ENCODE results near the gene C14orf132. TPM values are rescaled to one million over a fixed set of nuclear protein-coding genes. Genes with fewer than 3 reads are reported as not detected.

The C14orf132 gene
- total and polyA plus RNA-seq, 2 of the 4 experiments (the other 2 are of a cell fraction): 6.3 to 13.5 TPM

DNA sequence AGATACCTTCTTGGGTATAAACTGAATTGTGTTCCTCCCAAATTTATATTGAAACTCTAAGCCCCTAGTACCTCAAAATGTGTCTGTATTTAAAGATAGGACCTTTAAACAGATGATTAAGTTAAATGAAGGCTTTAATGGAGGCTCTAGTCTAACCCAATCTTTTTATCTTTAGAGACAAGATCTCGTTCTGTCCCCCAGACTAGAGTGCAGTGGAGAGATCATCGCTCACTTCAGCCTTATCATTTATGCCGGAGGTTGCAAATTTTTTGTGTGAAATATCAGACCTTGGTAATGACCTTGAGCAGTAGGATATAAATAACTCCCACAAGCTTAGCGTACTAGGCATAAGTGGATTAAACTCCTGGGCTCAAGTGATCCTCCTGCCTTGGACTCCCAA, 81.8 kb downstream of the C14orf132 start:
- Histone ChIP-seq H4K20me1 (ENCODE audit: insufficient read depth, low read length) (no peaks in the 10 kb centered on the region), H4K5ac (ENCODE audit: low read depth, low read length) (peak overlapping the region; percentile 97), H2AK5ac (ENCODE audit: low read depth, low read length) (peak overlapping the region; percentile 99), H2BK120ac (ENCODE audit: low read depth, low read length) (peak overlapping the region; percentile 99), H3K9me3 (ENCODE audit: control insufficient read depth, insufficient read depth, low read length) (no peaks in the 10 kb centered on the region), H3K36me3 (ENCODE audit: control insufficient read depth, insufficient read depth, low read length) (no peaks in the 10 kb centered on the region), H3K14ac (replicated peaks; ENCODE audit: low read depth, low read length) (peak overlapping the region; percentile 99), H4K8ac (ENCODE audit: low read depth in 2 of 2, low read length in 2 of 2) (peak overlapping the region; percentile 89 to 98), H2AK9ac (replicated peaks; ENCODE audit: low read depth, low read length, poor library complexity) (no peak overlapping the region), H3K4me2 (ENCODE audit: low read depth, low read length) (no peak overlapping the region), H3K27ac (ENCODE audit: insufficient read depth, low read length) (peak overlapping the region; percentile 93), H3K79me1 (ENCODE audit: low read depth in 1 of 2, low read length in 2 of 2) (peaks cover 0 to 4% of the 10 kb centered on the region in 2 experiments; a peak in 3 of 4 replicates), H3K18ac (ENCODE audit: low read depth, low read length) (peak overlapping the region; percentile 99), H2BK20ac (ENCODE audit: low read depth, low read length) (peak overlapping the region; percentile 98), H3K4me3 (ENCODE audit: insufficient read depth, low read depth, low read length) (no peak overlapping the region), H4K91ac (ENCODE audit: insufficient read depth, low read depth, low read length) (peak overlapping the region; percentile 98), H3K9ac (ENCODE audit: low read depth, low read length) (peak overlapping the region; percentile 58; the same call in 1 of the 2 replicates), H3K23ac (ENCODE audit: low read depth, low read length) (peak overlapping the region; percentile 97; the same call in 1 of the 2 replicates), H3K9me1 (ENCODE audit: insufficient read depth, low read length) (peaks cover 11% of the 10 kb centered on the region), H3K4me1 (ENCODE audit: control insufficient read depth, insufficient read depth, low read length) (peaks cover 28% of the 10 kb centered on the region), H2AFZ (replicated peaks; ENCODE audit: low read length, poor library complexity) (no peak overlapping the region), H2BK15ac (ENCODE audit: low read depth, low read length) (peak overlapping the region; percentile 100; the same call in 2 of the 3 replicates), H2BK5ac (ENCODE audit: low read depth, low read length, poor library complexity, severe bottlenecking) (peak overlapping the region; percentile 99), H3K56ac (ENCODE audit: extremely low read depth, insufficient read depth, low read length) (peak overlapping the region; percentile 98), H3K4ac (ENCODE audit: low read depth, low read length) (peak overlapping the region; percentile 100), H3K27me3 (ENCODE audit: control insufficient read depth, insufficient read depth, low read length) (no peaks in the 10 kb centered on the region)
- ATAC-seq (ENCODE audit: low read depth) (no peak), DNase-seq (no peak)
- intact Hi-C loops (cut with micrococcal nuclease) (loop anchor here (5.0 kb wide), 2 partner anchors 46 to 146 kb away; no protein-coding TSS in a partner anchor), dilution Hi-C loops (cut with HindIII; ENCODE audit: low sequenced_read_pairs, unreplicated experiment) (no loop called here), in situ Hi-C loops (cut with MboI; ENCODE audit: low sequenced_read_pairs) (no loop called here)
- CTCF ChIA-PET: no interaction called here
- TF ChIP-seq MAFK (IDR thresholded peaks at IDR 0.05; ENCODE audit: low read depth, low read length) (no peak), NFE2L2 (IDR thresholded peaks at IDR 0.05; ENCODE audit: low read depth, low read length) (no peak), POLR2A (IDR thresholded peaks at IDR 0.05; ENCODE audit: low read depth, low read length) (no peak), FOS (IDR thresholded peaks at IDR 0.05; ENCODE audit: low read depth, low read length) (no peak), BHLHE40 (IDR thresholded peaks at IDR 0.05; ENCODE audit: low read depth, low read length) (no peak), MXI1 (IDR thresholded peaks at IDR 0.05; ENCODE audit: borderline replicate concordance, low read depth, low read length) (no peak), RFX5 (IDR thresholded peaks at IDR 0.05; ENCODE audit: low read depth, low read length) (no peak), CHD1 (IDR thresholded peaks at IDR 0.05; ENCODE audit: low read depth, low read length) (no peak), CEBPB (IDR thresholded peaks at IDR 0.05; ENCODE audit: low read depth, low read length) (no peak), MAZ (IDR thresholded peaks at IDR 0.05; ENCODE audit: borderline replicate concordance, low read depth, low read length) (no peak), RCOR1 (IDR thresholded peaks at IDR 0.05; ENCODE audit: insufficient replicate concordance, low read length) (no peak), SMC3 (IDR thresholded peaks at IDR 0.05; ENCODE audit: low read depth, low read length) (no peak), RAD21 (IDR thresholded peaks at IDR 0.05; ENCODE audit: low read length) (no peak)
- TF ChIP-seq, protein P1, sequence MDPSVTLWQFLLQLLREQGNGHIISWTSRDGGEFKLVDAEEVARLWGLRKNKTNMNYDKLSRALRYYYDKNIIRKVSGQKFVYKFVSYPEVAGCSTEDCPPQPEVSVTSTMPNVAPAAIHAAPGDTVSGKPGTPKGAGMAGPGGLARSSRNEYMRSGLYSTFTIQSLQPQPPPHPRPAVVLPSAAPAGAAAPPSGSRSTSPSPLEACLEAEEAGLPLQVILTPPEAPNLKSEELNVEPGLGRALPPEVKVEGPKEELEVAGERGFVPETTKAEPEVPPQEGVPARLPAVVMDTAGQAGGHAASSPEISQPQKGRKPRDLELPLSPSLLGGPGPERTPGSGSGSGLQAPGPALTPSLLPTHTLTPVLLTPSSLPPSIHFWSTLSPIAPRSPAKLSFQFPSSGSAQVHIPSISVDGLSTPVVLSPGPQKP (IDR thresholded peaks at IDR 0.05; ENCODE audit: borderline replicate concordance, low read depth, low read length): no peak
- TF ChIP-seq, protein P2, sequence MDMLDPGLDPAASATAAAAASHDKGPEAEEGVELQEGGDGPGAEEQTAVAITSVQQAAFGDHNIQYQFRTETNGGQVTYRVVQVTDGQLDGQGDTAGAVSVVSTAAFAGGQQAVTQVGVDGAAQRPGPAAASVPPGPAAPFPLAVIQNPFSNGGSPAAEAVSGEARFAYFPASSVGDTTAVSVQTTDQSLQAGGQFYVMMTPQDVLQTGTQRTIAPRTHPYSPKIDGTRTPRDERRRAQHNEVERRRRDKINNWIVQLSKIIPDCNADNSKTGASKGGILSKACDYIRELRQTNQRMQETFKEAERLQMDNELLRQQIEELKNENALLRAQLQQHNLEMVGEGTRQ (IDR thresholded peaks at IDR 0.05; ENCODE audit: low read depth, low read length): no peak
- TF ChIP-seq, protein P3, sequence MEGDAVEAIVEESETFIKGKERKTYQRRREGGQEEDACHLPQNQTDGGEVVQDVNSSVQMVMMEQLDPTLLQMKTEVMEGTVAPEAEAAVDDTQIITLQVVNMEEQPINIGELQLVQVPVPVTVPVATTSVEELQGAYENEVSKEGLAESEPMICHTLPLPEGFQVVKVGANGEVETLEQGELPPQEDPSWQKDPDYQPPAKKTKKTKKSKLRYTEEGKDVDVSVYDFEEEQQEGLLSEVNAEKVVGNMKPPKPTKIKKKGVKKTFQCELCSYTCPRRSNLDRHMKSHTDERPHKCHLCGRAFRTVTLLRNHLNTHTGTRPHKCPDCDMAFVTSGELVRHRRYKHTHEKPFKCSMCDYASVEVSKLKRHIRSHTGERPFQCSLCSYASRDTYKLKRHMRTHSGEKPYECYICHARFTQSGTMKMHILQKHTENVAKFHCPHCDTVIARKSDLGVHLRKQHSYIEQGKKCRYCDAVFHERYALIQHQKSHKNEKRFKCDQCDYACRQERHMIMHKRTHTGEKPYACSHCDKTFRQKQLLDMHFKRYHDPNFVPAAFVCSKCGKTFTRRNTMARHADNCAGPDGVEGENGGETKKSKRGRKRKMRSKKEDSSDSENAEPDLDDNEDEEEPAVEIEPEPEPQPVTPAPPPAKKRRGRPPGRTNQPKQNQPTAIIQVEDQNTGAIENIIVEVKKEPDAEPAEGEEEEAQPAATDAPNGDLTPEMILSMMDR (conservative IDR thresholded peaks at IDR 0.05; ENCODE audit: low read depth, low read length): no peak
- no TSS peak for BruUV-seq (replicated peaks)
- WGBS, 2 experiments (ENCODE audit: extremely low coverage in 2 of 2, insufficient read length in 1 of 2): no CpG with 5 or more reads among the region's 4 CpGs
- POLR2A ChIA-PET (ENCODE audit: unreplicated experiment): interaction anchor here (1.0 kb wide), 1 partner anchor 137 kb away, joined by 4 read pairs; no protein-coding TSS in a partner anchor
